ES-I3 (cell line): Measurements from ENCODE around the gene RBM15.

ENCODE experiments used
- H3K36me3 ChIP-seq: 2 replicates; pipeline ENCODE4 v1.6.1; 2013; ENCODE audit warnings: mild to moderate bottlenecking, low read length, control low read depth, moderate library complexity; ENCODE audit not compliant: insufficient read depth
- H3K4me1 ChIP-seq: 2 replicates; pipeline ENCODE4 v1.6.1; 2013; ENCODE audit warnings: mild to moderate bottlenecking, control low read depth, low read length; ENCODE audit not compliant: insufficient read depth
- H3K9ac ChIP-seq: 2 replicates; pipeline ENCODE4 v1.6.1; 2013; ENCODE audit warnings: low read depth, mild to moderate bottlenecking, low read length, moderate library complexity
- H3K9me3 ChIP-seq: 2 replicates; pipeline ENCODE4 v1.6.1; 2013; ENCODE audit warnings: mild to moderate bottlenecking, low read length, moderate library complexity; ENCODE audit not compliant: control insufficient read depth, insufficient read depth

RBM15 gene

GRCh38 chr1:110309767-110310166 lies 29.4 kb upstream of the RBM15 start:
- no peaks in the 10 kb centered on the region for H3K36me3 ChIP-seq
- H3K4me1 ChIP-seq: peaks cover 7% of the 10 kb centered on the region; the same call in 1 of the 2 replicates
- H3K9ac ChIP-seq: no peak overlapping the region
- H3K9me3 ChIP-seq: no peaks in the 10 kb centered on the region

GRCh38 chr1:110310300-110310699 lies 28.9 kb upstream of the RBM15 start:
- Histone ChIP-seq H3K4me1 (peaks cover 7% of the 10 kb centered on the region; the same call in 1 of the 2 replicates), H3K36me3 (no peaks in the 10 kb centered on the region), H3K9ac (no peak overlapping the region), H3K9me3 (no peaks in the 10 kb centered on the region)

- Histone ChIP-seq H3K4me1 (peaks cover 7% of the 10 kb centered on the region; the same call in 1 of the 2 replicates), H3K36me3 (no peaks in the 10 kb centered on the region), H3K9me3 (no peaks in the 10 kb centered on the region), H3K9ac (peak overlapping the region; percentile 17; the same call in 1 of the 2 replicates)
Measured at GRCh38 chr1:110312188-110313121, 26.7 kb upstream of the RBM15 start.

GRCh38 chr1:110316735-110317134 lies 22.4 kb upstream of the RBM15 start:
- H3K9ac ChIP-seq: no peak overlapping the region
- no peaks in the 10 kb centered on the region for H3K36me3 ChIP-seq
- H3K9me3 ChIP-seq: no peaks in the 10 kb centered on the region
- H3K4me1 ChIP-seq: no peaks in the 10 kb centered on the region

- Histone ChIP-seq H3K4me1 (no peaks in the 10 kb centered on the region), H3K9ac (no peak overlapping the region), H3K36me3 (no peaks in the 10 kb centered on the region), H3K9me3 (no peaks in the 10 kb centered on the region)
Measured at GRCh38 chr1:110318046-110318445, 21.1 kb upstream of the RBM15 start.

- Histone ChIP-seq H3K9ac (no peak overlapping the region), H3K36me3 (no peaks in the 10 kb centered on the region), H3K4me1 (no peaks in the 10 kb centered on the region), H3K9me3 (no peaks in the 10 kb centered on the region)
Measured at GRCh38 chr1:110319332-110320167, 19.6 kb upstream of the RBM15 start.

GRCh38 chr1:110320168-110320518 lies 19.0 kb upstream of the RBM15 start:
- no peak overlapping the region for H3K9ac ChIP-seq
- H3K4me1 ChIP-seq: no peaks in the 10 kb centered on the region
- H3K9me3 ChIP-seq: no peaks in the 10 kb centered on the region
- H3K36me3 ChIP-seq: no peaks in the 10 kb centered on the region

- Histone ChIP-seq H3K9me3 (no peaks in the 10 kb centered on the region), H3K4me1 (no peaks in the 10 kb centered on the region), H3K36me3 (no peaks in the 10 kb centered on the region), H3K9ac (no peak overlapping the region)
Measured at GRCh38 chr1:110321045-110321444, 18.1 kb upstream of the RBM15 start.

- Histone ChIP-seq H3K36me3 (no peaks in the 10 kb centered on the region), H3K9ac (no peak overlapping the region), H3K9me3 (no peaks in the 10 kb centered on the region), H3K4me1 (no peaks in the 10 kb centered on the region)
Measured at GRCh38 chr1:110321846-110322245, 17.3 kb upstream of the RBM15 start.

GRCh38 chr1:110324667-110325066 lies 14.5 kb upstream of the RBM15 start:
- Histone ChIP-seq H3K9ac (no peak overlapping the region), H3K9me3 (no peaks in the 10 kb centered on the region), H3K36me3 (no peaks in the 10 kb centered on the region), H3K4me1 (no peaks in the 10 kb centered on the region)

- Histone ChIP-seq H3K9me3 (no peaks in the 10 kb centered on the region), H3K36me3 (no peaks in the 10 kb centered on the region), H3K9ac (no peak overlapping the region), H3K4me1 (no peaks in the 10 kb centered on the region)
Measured at GRCh38 chr1:110326826-110327225, 12.4 kb upstream of the RBM15 start.

- Histone ChIP-seq H3K36me3 (no peaks in the 10 kb centered on the region), H3K4me1 (no peaks in the 10 kb centered on the region), H3K9me3 (no peaks in the 10 kb centered on the region), H3K9ac (no peak overlapping the region)
Measured at GRCh38 chr1:110328274-110328673, 10.9 kb upstream of the RBM15 start.

GRCh38 chr1:110328700-110329099 lies 10.5 kb upstream of the RBM15 start:
- H3K9me3 ChIP-seq: no peaks in the 10 kb centered on the region

GRCh38 chr1:110335265-110335664 lies 3.9 kb upstream of the RBM15 start:
- Histone ChIP-seq H3K4me1 (no peaks in the 10 kb centered on the region), H3K9me3 (no peaks in the 10 kb centered on the region), H3K36me3 (no peaks in the 10 kb centered on the region), H3K9ac (no peak overlapping the region)

More at GRCh38 chr1:110328700-110329099, 10.5 kb upstream of the RBM15 start:
- Histone ChIP-seq H3K4me1 (no peaks in the 10 kb centered on the region), H3K36me3 (no peaks in the 10 kb centered on the region), H3K9ac (no peak overlapping the region)
